K562 (cell line): ENCODE results near the gene C11orf52. TPM values are rescaled to one million over a fixed set of nuclear protein-coding genes. Genes with fewer than 3 reads are reported as not detected.

Experiments used
- AFF4 ChIP-seq: sonication (generic); formaldehyde crosslinking; IDR thresholded peaks from 2 replicates; pipeline ENCODE4 v1.8.0; 2023; ENCODE audit warnings: mild to moderate bottlenecking, missing genetic modification reagents
- KHSRP ChIP-seq: fragments of 450-650 bp; IDR thresholded peaks from 2 replicates; pipeline ENCODE4 v1.6.1; 2017
- NR2C1 ChIP-seq, 2 experiments: fragments of 450-650 bp; IDR thresholded peaks; 2 replicates each; pipeline ENCODE4 v1.6.1; 2017; ENCODE audit warnings: mild to moderate bottlenecking in 2 of 2, antibody characterized with exemption in 1 of 2, inconsistent platforms in 1 of 2, missing compliant biosample characterization in 1 of 2, missing genetic modification characterization in 1 of 2
- PCBP1 ChIP-seq: fragments of 200-400 bp; formaldehyde crosslinking; IDR thresholded peaks from 2 replicates; pipeline ENCODE4 v1.6.1; 2018; ENCODE audit warnings: mild to moderate bottlenecking, low read depth, low read length; ENCODE audit not compliant: poor library complexity, severe bottlenecking
- SRSF3 ChIP-seq: fragments of 200-400 bp; formaldehyde crosslinking; IDR thresholded peaks from 2 replicates; pipeline ENCODE4 v1.6.1; 2016; ENCODE audit warnings: mild to moderate bottlenecking, low read length, moderate library complexity; ENCODE audit not compliant: insufficient read depth
- TAF9B ChIP-seq: fragments of 450-650 bp; IDR thresholded peaks from 2 replicates; pipeline ENCODE4 v1.6.1; 2018; ENCODE audit warnings: mild to moderate bottlenecking; ENCODE audit not compliant: partially characterized antibody
- TAL1 ChIP-seq: fragments of 450-650 bp; IDR thresholded peaks from 2 replicates; pipeline ENCODE4 v1.6.1; 2016; ENCODE audit warnings: mild to moderate bottlenecking
- polyA plus RNA-seq, 8 experiments: library from polyadenylated mRNA; depleted of rRNA in 4 of 8; stranded (reverse) in 5 of 8; unstranded in 3 of 8; fragments of >200 nt; fragmentation: Nextera tagmentation in 2 of 8; fragmentation: Illumina TruSeq in 1 of 8; extraction: Ambion mirVana in 2 of 8; extraction: Trizol in 1 of 8; gene quantifications; 2 replicates each; pipeline versions ENCODE4 v1.2.1 to v1.2.3, GENCODE V29; 2011 to 2014; ENCODE audit warnings: inconsistent platforms in 1 of 8, missing spikeins in 1 of 8
- total RNA-seq, 7 experiments: library from RNA; depleted of rRNA in 6 of 7; stranded (reverse); fragments of >200 nt in 6 of 7; fragmentation: Illumina TruSeq in 2 of 7; extraction: Trizol in 2 of 7; gene quantifications; 2 replicates each; pipeline versions ENCODE4 v1.2.1 to v1.2.3, GENCODE V29; 2011 to 2021; ENCODE audit warnings: low replicate concordance in 1 of 7
- TF ChIP-seq, protein P1 (sequence below), 2 experiments: fragments of 450-650 bp in 1 of 2; sonication (generic) in 1 of 2; formaldehyde crosslinking in 1 of 2; IDR thresholded peaks; 2 replicates each; pipeline versions ENCODE4 v1.7.1 to v1.9.0; 2016 to 2022; ENCODE audit warnings: inconsistent platforms in 1 of 2, mild to moderate bottlenecking in 1 of 2, missing genetic modification reagents in 1 of 2
- TF ChIP-seq, protein P2 (sequence below): fragments of 450-650 bp; IDR thresholded peaks from 2 replicates; pipeline ENCODE4 v1.6.1; 2016; ENCODE audit warnings: borderline replicate concordance
- TF ChIP-seq, protein P3 (sequence below): sonication (generic); formaldehyde crosslinking; IDR thresholded peaks from 2 replicates; pipeline ENCODE4 v1.9.0; 2022; ENCODE audit warnings: mild to moderate bottlenecking, missing genetic modification reagents

C11orf52 gene
- total and polyA plus RNA-seq, 9 of the 15 experiments (the other 6 are each of a cell fraction or from before 2014, with no cell fraction given) = 0.29 to 2.9 (median 1.0) TPM

DNA sequence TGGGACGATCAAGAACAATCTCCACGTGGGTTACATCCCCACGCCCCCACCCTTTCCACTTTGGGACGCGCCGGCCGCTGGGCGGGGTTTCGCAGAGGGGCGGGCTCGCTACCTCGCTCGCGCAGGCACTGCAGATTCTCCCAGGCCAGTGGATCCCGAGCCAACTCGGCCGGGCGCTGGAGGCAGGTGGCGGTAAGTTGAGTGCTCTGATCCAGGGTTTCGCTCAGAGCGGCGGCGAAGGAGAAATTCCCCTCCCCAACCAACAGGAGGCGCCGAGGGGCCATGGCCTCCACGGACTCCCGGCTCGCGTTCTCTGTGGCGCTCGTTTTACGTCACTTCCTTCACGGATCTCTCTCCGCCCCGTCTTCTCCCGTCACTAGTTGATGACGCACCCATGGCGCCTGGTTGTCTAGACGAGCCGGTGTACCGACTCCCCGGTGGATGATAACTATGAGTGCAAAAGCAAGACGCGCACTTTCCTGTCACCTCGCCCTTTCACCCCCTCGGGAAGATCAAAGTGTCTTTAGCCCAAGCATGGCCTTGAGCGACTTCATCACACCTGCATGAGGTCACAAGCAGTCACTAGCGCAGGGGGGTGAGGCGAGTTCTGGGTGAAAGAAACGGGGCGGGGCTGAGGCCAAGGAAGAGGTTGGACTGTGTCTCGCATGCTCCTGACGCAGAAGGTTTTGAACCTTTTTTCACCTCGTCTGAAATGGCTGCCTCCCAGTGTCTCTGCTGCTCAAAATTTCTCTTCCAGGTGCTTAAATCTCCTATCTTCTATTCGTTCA, 39.7 kb upstream of the C11orf52 start, which contains the start of the genes CFAP68 and FDXACB1 (continued):
- TF ChIP-seq AFF4 (CRISPR knock-in tag) (peak; percentile 75), NR2C1 (IDR thresholded peaks at IDR 0.05) (peak; percentile 77), NR2C1 (tag; IDR thresholded peaks at IDR 0.05) (peak; percentile 84), TAL1 (0 out of 2 replicates have a peak, but pooled peaks have one; percentile 2), PCBP1 (peak; percentile 44), SRSF3 (no peak), TAF9B (peak; percentile 51), KHSRP (peak; percentile 97)
- TF ChIP-seq, protein P1, sequence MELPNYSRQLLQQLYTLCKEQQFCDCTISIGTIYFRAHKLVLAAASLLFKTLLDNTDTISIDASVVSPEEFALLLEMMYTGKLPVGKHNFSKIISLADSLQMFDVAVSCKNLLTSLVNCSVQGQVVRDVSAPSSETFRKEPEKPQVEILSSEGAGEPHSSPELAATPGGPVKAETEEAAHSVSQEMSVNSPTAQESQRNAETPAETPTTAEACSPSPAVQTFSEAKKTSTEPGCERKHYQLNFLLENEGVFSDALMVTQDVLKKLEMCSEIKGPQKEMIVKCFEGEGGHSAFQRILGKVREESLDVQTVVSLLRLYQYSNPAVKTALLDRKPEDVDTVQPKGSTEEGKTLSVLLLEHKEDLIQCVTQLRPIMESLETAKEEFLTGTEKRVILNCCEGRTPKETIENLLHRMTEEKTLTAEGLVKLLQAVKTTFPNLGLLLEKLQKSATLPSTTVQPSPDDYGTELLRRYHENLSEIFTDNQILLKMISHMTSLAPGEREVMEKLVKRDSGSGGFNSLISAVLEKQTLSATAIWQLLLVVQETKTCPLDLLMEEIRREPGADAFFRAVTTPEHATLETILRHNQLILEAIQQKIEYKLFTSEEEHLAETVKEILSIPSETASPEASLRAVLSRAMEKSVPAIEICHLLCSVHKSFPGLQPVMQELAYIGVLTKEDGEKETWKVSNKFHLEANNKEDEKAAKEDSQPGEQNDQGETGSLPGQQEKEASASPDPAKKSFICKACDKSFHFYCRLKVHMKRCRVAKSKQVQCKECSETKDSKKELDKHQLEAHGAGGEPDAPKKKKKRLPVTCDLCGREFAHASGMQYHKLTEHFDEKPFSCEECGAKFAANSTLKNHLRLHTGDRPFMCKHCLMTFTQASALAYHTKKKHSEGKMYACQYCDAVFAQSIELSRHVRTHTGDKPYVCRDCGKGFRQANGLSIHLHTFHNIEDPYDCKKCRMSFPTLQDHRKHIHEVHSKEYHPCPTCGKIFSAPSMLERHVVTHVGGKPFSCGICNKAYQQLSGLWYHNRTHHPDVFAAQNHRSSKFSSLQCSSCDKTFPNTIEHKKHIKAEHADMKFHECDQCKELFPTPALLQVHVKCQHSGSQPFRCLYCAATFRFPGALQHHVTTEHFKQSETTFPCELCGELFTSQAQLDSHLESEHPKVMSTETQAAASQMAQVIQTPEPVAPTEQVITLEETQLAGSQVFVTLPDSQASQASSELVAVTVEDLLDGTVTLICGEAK (IDR thresholded peaks at IDR 0.05) = peak; percentile 93
- TF ChIP-seq, protein P1 (CRISPR knock-in tag; IDR thresholded peaks at IDR 0.05) = no peak
- TF ChIP-seq, protein P2, sequence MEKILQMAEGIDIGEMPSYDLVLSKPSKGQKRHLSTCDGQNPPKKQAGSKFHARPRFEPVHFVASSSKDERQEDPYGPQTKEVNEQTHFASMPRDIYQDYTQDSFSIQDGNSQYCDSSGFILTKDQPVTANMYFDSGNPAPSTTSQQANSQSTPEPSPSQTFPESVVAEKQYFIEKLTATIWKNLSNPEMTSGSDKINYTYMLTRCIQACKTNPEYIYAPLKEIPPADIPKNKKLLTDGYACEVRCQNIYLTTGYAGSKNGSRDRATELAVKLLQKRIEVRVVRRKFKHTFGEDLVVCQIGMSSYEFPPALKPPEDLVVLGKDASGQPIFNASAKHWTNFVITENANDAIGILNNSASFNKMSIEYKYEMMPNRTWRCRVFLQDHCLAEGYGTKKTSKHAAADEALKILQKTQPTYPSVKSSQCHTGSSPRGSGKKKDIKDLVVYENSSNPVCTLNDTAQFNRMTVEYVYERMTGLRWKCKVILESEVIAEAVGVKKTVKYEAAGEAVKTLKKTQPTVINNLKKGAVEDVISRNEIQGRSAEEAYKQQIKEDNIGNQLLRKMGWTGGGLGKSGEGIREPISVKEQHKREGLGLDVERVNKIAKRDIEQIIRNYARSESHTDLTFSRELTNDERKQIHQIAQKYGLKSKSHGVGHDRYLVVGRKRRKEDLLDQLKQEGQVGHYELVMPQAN = peak; percentile 13; the same call in 1 of the 2 replicates
- TF ChIP-seq, protein P3, sequence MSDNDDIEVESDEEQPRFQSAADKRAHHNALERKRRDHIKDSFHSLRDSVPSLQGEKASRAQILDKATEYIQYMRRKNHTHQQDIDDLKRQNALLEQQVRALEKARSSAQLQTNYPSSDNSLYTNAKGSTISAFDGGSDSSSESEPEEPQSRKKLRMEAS (CRISPR knock-in tag) = peak; percentile 89
